ENCODE results near the gene UBXN1. TPM values are rescaled to one million over a fixed set of nuclear protein-coding genes. Genes with fewer than 3 reads are reported as not detected.

The UBXN1 gene
- total RNA-seq, 1 donor from 2014 or later, result 60.2 TPM

DNA sequence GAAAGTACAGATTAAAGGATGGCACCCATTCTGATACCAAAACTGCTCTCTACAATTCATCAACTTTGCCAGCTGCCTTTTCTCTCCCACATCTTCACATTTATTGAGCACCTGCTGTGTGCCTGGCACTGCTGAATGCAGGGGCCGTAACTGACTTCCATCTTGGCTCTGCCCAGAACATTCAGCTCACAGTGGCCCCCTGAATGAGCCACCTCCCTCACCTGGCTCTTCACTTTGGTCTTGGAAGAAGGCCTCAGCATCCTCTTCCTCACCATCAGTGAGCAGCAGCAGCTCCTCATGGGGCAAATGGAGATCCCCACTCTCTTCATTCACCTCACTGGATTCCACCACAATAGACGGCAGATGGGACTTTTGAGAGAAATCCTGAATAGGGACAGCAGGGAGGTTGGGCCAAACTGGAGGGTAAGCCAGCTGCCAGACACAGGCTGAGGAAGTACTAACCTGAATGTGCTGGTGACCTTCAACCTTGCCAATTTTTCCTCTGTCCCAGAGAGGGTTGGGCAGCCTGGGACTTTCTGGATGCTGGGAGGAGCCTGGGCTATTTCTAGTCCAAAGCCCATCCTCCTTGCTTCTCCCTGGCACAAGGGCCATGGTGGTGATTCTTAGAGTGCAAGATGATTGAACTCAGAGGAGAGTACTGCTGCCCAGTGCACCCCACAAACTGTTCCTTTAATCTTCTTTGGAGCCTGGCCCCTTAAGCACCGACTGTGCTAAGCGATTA lies 9.3 kb downstream of the UBXN1 start:
- intact Hi-C loops (cut with DNase I), result no loop called here
- DNase-seq (ENCODE audit: low spot score in 2 of 2), result no peak
- Histone ChIP-seq H3K4me1 (peaks cover 20 to 29% of the 10 kb centered on the region in 2 donors), H3K27ac (no peak overlapping the region), H3K36me3 (peaks cover 0 to 8% of the 10 kb centered on the region in 2 donors), H3K9me3 (no peaks in the 10 kb centered on the region), H3K4me3 (no peak overlapping the region), H3K27me3 (no peaks in the 10 kb centered on the region)
- TF ChIP-seq, protein P1, sequence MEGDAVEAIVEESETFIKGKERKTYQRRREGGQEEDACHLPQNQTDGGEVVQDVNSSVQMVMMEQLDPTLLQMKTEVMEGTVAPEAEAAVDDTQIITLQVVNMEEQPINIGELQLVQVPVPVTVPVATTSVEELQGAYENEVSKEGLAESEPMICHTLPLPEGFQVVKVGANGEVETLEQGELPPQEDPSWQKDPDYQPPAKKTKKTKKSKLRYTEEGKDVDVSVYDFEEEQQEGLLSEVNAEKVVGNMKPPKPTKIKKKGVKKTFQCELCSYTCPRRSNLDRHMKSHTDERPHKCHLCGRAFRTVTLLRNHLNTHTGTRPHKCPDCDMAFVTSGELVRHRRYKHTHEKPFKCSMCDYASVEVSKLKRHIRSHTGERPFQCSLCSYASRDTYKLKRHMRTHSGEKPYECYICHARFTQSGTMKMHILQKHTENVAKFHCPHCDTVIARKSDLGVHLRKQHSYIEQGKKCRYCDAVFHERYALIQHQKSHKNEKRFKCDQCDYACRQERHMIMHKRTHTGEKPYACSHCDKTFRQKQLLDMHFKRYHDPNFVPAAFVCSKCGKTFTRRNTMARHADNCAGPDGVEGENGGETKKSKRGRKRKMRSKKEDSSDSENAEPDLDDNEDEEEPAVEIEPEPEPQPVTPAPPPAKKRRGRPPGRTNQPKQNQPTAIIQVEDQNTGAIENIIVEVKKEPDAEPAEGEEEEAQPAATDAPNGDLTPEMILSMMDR (IDR thresholded peaks at IDR 0.05), result no peak

DNA sequence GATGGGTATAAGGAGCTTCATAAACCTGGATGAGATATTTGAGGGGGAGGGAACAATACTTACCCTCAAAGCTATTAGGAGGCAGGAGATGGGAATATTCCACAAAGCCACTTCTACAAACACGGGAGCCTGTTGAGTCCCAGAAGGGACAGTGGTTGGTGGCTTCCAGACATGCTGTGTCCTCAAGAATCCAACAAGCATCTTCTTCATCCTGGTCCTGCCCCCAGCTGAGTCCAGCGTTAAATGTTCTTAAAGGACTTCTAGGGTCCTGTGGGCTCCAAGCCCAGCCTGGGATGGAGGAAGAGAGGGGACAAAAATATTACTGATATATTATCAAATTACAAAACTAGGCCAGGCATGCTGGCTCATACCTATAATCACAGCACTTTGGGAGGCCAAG lies 11.4 kb downstream of the UBXN1 start:
- no peak overlapping the region for H3K4me3 ChIP-seq
- no peaks in the 10 kb centered on the region for H3K27me3 ChIP-seq

DNA sequence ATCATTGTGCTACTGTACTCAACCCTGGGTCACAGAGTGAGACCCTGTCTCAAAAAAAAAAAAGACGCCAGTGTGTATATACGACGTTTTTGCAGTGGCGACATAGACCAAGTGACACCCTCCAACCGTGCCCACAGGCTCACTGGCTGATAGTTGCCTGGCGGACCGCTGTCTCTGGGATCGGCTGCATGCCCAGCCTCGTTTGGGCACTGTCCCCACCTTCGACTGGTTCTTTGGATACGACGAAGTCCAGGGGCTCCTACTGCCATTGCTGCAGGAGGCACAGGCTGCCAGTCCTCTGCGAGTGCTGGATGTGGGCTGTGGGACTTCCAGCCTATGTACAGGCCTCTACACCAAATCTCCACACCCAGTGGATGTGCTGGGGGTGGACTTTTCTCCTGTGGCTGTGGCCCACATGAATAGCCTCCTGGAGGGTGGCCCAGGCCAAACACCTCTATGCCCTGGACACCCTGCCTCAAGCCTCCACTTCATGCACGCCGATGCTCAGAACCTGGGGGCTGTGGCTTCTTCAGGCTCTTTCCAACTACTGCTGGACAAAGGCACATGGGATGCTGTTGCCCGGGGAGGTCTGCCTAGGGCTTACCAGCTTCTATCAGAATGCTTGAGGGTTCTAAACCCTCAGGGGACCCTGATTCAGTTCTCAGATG lies 12.5 kb downstream of the UBXN1 start:
- intact Hi-C loops (cut with DNase I), result no loop called here
- peak overlapping the region; percentile 71 to 93 for H3K4me3 ChIP-seq
- no peak for DNase-seq (ENCODE audit: low spot score in 2 of 2)
- no peaks in the 10 kb centered on the region for H3K9me3 ChIP-seq
- peaks cover 15 to 23% of the 10 kb centered on the region in 2 donors for H3K4me1 ChIP-seq
- no peaks in the 10 kb centered on the region for H3K27me3 ChIP-seq
- peaks cover 3 to 11% of the 10 kb centered on the region in 2 donors for H3K36me3 ChIP-seq
- peak overlapping the region; percentile 80 to 89 for H3K27ac ChIP-seq
- TF ChIP-seq, protein P1 (IDR thresholded peaks at IDR 0.05), result no peak

More for the DNA sequence above, 11.4 kb downstream of the UBXN1 start:
- Histone ChIP-seq H3K27ac (no peak overlapping the region), H3K9me3 (no peaks in the 10 kb centered on the region), H3K36me3 (peaks cover 3 to 8% of the 10 kb centered on the region in 2 donors), H3K4me1 (peaks cover 16 to 23% of the 10 kb centered on the region in 2 donors)
- DNase-seq (ENCODE audit: low spot score in 2 of 2), result no peak
- TF ChIP-seq, protein P1 (IDR thresholded peaks at IDR 0.05), result no peak
- intact Hi-C loops (cut with DNase I), result no loop called here

DNA sequence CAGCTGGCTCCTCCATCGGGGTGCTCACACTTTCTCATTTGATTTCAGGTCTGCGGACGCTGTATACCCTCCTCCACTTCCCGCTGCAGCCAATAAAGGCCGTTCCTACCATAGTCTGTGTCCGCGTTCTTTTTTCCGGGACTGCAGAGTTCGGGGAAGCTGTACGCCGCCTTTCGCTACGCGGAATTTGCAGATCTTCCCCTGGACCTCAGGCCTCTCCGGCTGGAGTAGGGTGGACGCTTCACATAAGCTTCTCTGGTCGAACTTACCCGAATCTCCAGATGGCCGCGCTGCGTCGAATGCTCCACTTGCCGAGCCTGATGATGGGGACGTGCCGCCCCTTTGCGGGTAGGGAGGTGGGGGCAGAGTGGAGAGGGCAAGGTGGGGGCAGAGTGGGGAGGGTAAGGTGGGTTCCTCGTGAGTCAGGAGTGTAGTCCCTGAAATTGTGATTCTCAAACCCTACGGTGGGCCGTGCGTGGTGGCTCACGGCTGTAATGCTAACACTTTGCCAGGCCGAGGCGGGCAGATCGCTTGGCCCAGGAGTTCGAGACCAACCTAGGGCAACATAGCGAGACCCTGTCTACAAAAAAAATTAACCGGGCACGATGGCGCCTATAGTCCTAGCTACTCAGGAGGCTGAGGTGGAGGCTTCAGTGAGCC lies 13.1 kb downstream of the UBXN1 start:
- peak overlapping the region; percentile 80 to 89 for H3K27ac ChIP-seq
- peak in 1 of 2 donors; percentile 79 for DNase-seq (ENCODE audit: low spot score in 2 of 2)
- intact Hi-C loops (cut with DNase I), result loop anchor here (1.0 to 2.0 kb wide), 5 partner anchors 12 to 63 kb away; partner anchors contain the start of genes EML3, INTS5, ROM1 and TTC9C

DNA sequence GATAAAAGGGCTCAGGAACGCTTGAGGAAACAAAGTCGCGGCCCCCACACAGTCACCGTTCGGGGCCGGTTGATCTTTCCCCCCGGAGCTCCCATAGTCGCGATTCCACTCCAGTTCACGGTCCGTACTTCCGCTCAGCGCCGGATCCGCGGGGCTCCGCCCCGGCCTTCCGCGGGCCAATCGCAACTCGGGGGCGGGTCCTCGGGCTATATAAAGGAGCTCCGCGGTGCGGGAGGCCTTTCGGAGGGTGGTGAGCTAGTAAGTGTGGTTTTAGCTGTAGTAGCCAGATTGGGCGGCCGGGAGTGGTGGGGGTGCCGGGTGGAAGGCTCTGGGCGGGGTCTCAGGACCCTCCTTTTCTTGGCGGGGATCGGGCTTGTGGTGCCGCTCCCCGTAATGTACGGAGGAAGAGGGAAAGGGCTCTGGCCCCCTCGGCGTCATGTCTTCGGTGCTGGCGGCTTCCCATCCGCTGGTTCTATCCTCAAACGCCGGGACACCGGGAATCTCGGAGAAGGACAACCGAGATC lies 13.7 kb downstream of the UBXN1 start, which contains the start of the genes C11orf98 and CSKMT:
Gene C11orf98, minus strand, starts transcription at position 136 of the 524 bp plus-strand sequence. Its CDS starts 41 bp downstream, at position 95.
Gene CSKMT, plus strand, starts transcription at position 238 of the 524 bp plus-strand sequence. CDS start 568 bp downstream, outside the sequence.
- Histone ChIP-seq H3K27me3 (no peaks in the 10 kb centered on the region), H3K9me3 (no peaks in the 10 kb centered on the region), H3K4me1 (peaks cover 10 to 20% of the 10 kb centered on the region in 2 donors), H3K4me3 (peak within 1 kb of the TSS; percentile 71 to 93), H3K27ac (peak within 1 kb of the TSS; percentile 80 to 89), H3K36me3 (peaks cover 3 to 11% of the 10 kb centered on the region in 2 donors)
- intact Hi-C loops (cut with DNase I), result loop anchor here (1.0 to 2.0 kb wide), 5 partner anchors 12 to 64 kb away; partner anchors contain the start of genes EML3, INTS5, ROM1 and TTC9C
- DNase-seq (ENCODE audit: low spot score in 2 of 2), result peak; percentile 82 to 96
- TF ChIP-seq, protein P1 (IDR thresholded peaks at IDR 0.05), result peak in 1 of 3 experiments; percentile 4

More for the DNA sequence above, 13.1 kb downstream of the UBXN1 start:
- Histone ChIP-seq H3K36me3 (peaks cover 3 to 11% of the 10 kb centered on the region in 2 donors), H3K4me3 (peak overlapping the region; percentile 71 to 93), H3K9me3 (no peaks in the 10 kb centered on the region), H3K27me3 (no peaks in the 10 kb centered on the region), H3K4me1 (peaks cover 13 to 21% of the 10 kb centered on the region in 2 donors)
- TF ChIP-seq, protein P1 (IDR thresholded peaks at IDR 0.05), result peak in 1 of 3 experiments; percentile 1
